CD14-positive monocyte (primary cell): ENCODE measurements around the gene KLF9. TPM values are rescaled to one million over a fixed set of nuclear protein-coding genes. Genes with fewer than 3 reads are reported as not detected.

Experiments
- DNase-seq, 3 donors: peaks; one replicate each; pipeline ENCODE4 v3.0.0-alpha.2; 2011 to 2022
- H2AFZ ChIP-seq: 2 replicates; pipeline ENCODE4 v1.6.0; 2012; ENCODE audit warnings: mild to moderate bottlenecking, low read depth, low read length, inconsistent platforms; ENCODE audit not compliant: insufficient read depth, poor library complexity, severe bottlenecking
- H3K27ac ChIP-seq, 2 donors: 1 replicate in 1 of 2; 2 replicates in 1 of 2; pipeline ENCODE4 v1.5.1; 2012 to 2013; ENCODE audit warnings: low read length in 2 of 2, control low read depth in 1 of 2, inconsistent platforms in 1 of 2, low read depth in 1 of 2, mild to moderate bottlenecking in 1 of 2
- H3K27me3 ChIP-seq, 2 donors: one replicate each; pipeline versions ENCODE4 v1.6.0 to v1.6.1; 2011 to 2013; ENCODE audit warnings: low read length in 2 of 2; ENCODE audit not compliant: control insufficient read depth in 2 of 2, insufficient read depth in 2 of 2
- H3K36me3 ChIP-seq, 2 donors: replicated peaks in 1 of 2; 1 replicate in 1 of 2; 2 replicates in 1 of 2; pipeline versions ENCODE4 v1.5.1 to v1.6.1; 2012 to 2013; ENCODE audit warnings: low read length in 2 of 2, control low read depth in 1 of 2, inconsistent platforms in 1 of 2, mild to moderate bottlenecking in 1 of 2; ENCODE audit not compliant: insufficient read depth in 2 of 2, control insufficient read depth in 1 of 2
- H3K4me1 ChIP-seq, 2 donors: 1 replicate in 1 of 2; 2 replicates in 1 of 2; pipeline versions ENCODE4 v1.5.1 to v1.6.1; 2012 to 2013; ENCODE audit warnings: low read length in 2 of 2, control low read depth in 1 of 2, inconsistent platforms in 1 of 2, mild to moderate bottlenecking in 1 of 2, moderate library complexity in 1 of 2; ENCODE audit not compliant: insufficient read depth in 2 of 2, control insufficient read depth in 1 of 2
- H3K4me2 ChIP-seq: replicated peaks from 2 replicates; pipeline ENCODE3; 2012; ENCODE audit warnings: low read length, moderate library complexity, mild to moderate bottlenecking; ENCODE audit not compliant: poor library complexity, severe bottlenecking; ENCODE audit errors: extremely low read depth
- H3K4me3 ChIP-seq, 3 experiments: fragments of 200-600 bp in 1 of 3; sonication (generic) in 1 of 3; replicated peaks in 1 of 3; 1 replicate in 2 of 3; 2 replicates in 1 of 3; pipeline ENCODE4 v1.5.1; 2011 to 2013; ENCODE audit warnings: low read length in 3 of 3, mild to moderate bottlenecking in 3 of 3, control low read depth in 2 of 3, low read depth in 2 of 3, inconsistent platforms in 1 of 3, moderate library complexity in 1 of 3
- H3K79me2 ChIP-seq: 2 replicates; pipeline ENCODE4 v1.6.0; 2012; ENCODE audit warnings: mild to moderate bottlenecking, control low read depth, inconsistent platforms, low read length, moderate library complexity; ENCODE audit not compliant: insufficient read depth
- H3K9ac ChIP-seq: 2 replicates; pipeline ENCODE4 v1.6.0; 2017; ENCODE audit warnings: low read length, mild to moderate bottlenecking; ENCODE audit not compliant: insufficient read depth, poor library complexity, severe bottlenecking
- H3K9me3 ChIP-seq, 2 donors: replicated peaks in 1 of 2; 1 replicate in 1 of 2; 2 replicates in 1 of 2; pipeline versions ENCODE4 v1.5.1 to v1.6.1; 2012 to 2013; ENCODE audit warnings: low read length in 2 of 2, control low read depth in 1 of 2; ENCODE audit not compliant: control insufficient read depth in 1 of 2, insufficient read depth in 1 of 2
- H4K20me1 ChIP-seq: 2 replicates; pipeline ENCODE4 v1.6.0; 2012; ENCODE audit warnings: mild to moderate bottlenecking, low read length, control low read depth, moderate library complexity; ENCODE audit not compliant: insufficient read depth
- H3K27ac Mint-ChIP-seq, 7 donors: one replicate each; pipeline ENCODE4 v1.8.0; 2020; ENCODE audit warnings: mild to moderate bottlenecking in 7 of 7, mixed read lengths in 7 of 7, moderate library complexity in 6 of 7, inconsistent platforms in 2 of 7
- H3K27me3 Mint-ChIP-seq, 3 donors: one replicate each; pipeline ENCODE4 v1.8.0; 2021 to 2022; ENCODE audit warnings: low read depth in 3 of 3, mild to moderate bottlenecking in 3 of 3, mixed read lengths in 3 of 3, moderate library complexity in 3 of 3, inconsistent platforms in 1 of 3
- H3K36me3 Mint-ChIP-seq, 2 donors: one replicate each; pipeline ENCODE4 v1.8.0; 2020; ENCODE audit warnings: mixed read lengths in 2 of 2, inconsistent platforms in 1 of 2, mild to moderate bottlenecking in 1 of 2
- H3K4me1 Mint-ChIP-seq: one replicate; pipeline ENCODE4 v1.8.0; 2020; ENCODE audit warnings: mild to moderate bottlenecking, mixed read lengths
- H3K4me3 Mint-ChIP-seq, 2 donors: one replicate each; pipeline ENCODE4 v1.8.0; 2020; ENCODE audit warnings: mild to moderate bottlenecking in 2 of 2, mixed read lengths in 2 of 2, moderate library complexity in 1 of 2
- H3K9me3 Mint-ChIP-seq, 7 donors: one replicate each; pipeline ENCODE4 v1.8.0; 2020 to 2022; ENCODE audit warnings: mixed read lengths in 7 of 7, mild to moderate bottlenecking in 6 of 7, moderate library complexity in 6 of 7, inconsistent platforms in 2 of 7
- WGBS: methylation state at CpG from one replicate; pipeline ENCODE4 v1.1.5; 2013; ENCODE audit warnings: missing lambda C conversion rate; ENCODE audit not compliant: insufficient coverage; 5-methylcytosine and 5-hydroxymethylcytosine counted together
- intact Hi-C, 2 donors: fragments of 100-400 bp; cut with micrococcal nuclease; formaldehyde crosslinking; loops; one replicate each; pipeline versions ENCODE4 v1.15.0 to v1.15.1; 2023
- polyA plus RNA-seq, 3 donors: library from polyadenylated mRNA; depleted of rRNA in 1 of 3; unstranded in 2 of 3; stranded (reverse) in 1 of 3; fragments of 300-500 nt in 2 of 3; fragments of >200 nt in 1 of 3; fragmentation: Illumina TruSeq in 2 of 3; gene quantifications; 1 replicate in 2 of 3; 2 replicates in 1 of 3; pipeline ENCODE4 v1.2.3, GENCODE V29; 2012 to 2021
- TF ChIP-seq, protein P1 (sequence below): fragments of 200-600 bp; IDR thresholded peaks from one replicate; pipeline ENCODE4 v1.8.0; 2022; ENCODE audit warnings: antibody characterized with exemption, mild to moderate bottlenecking

Gene KLF9
- polyA plus RNA-seq, 3 donors: 0.18 to 26.1 (median 0.72) TPM

DNA sequence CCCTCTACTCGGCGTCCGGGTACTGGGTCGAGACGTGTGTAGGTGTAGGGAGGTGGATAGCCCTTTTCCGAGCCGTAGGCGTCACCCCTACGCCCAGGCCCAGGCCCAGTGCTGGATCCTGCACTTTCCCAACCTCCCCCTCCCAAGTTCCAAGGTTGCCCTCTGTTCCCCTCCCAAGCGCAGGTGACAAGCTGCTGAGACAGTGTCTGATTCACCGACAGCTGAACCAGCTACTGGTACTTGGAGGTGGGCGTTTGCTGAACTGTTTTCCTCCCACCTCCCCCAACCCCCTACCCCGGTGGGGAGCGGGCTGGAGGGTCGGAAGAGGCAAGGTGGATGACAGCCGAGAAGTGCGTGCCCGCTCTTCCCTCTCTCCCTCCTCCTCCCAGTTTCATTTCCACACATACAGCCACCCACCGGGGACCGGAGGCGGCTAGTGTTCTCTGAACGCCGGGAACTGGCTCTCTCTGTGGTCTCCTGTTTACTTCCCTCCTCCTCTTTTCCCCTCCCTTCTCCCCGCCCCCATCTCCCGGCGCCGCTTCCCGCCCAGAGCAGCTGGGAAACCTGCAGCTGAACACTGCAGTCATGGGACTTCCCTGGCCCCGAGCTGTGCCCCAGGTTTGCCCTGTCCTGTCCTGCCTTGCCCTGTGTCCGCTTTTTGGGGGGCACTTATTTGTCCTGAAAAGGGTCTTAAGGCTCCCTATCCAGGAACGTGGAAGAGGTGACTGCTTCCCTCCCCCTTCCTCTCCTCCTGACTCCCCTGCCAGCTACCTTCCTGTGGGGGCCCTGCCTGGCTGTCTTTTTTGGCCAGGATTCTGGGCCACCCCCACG lies 6.2 kb upstream of the KLF9 start:
- Mint-ChIP-seq H3K4me1 (peaks cover 33% of the 10 kb centered on the region), H3K27ac (peak overlapping the region; percentile 99 to 100 (median 100)), H3K4me3 (peak overlapping the region; percentile 88 to 92), H3K36me3 (no peaks in the 10 kb centered on the region), H3K9me3 (peaks cover 0 to 1% (median 0%) of the 10 kb centered on the region in 7 donors), H3K27me3 (peaks cover 0 to 3% (median 2%) of the 10 kb centered on the region in 3 donors)
- peaks cover 34 to 44% of the 10 kb centered on the region in 2 donors for H3K4me1 ChIP-seq
- H3K27me3 ChIP-seq: no peaks in the 10 kb centered on the region
- WGBS: 0% methylated on average over 20 of the region's 32 CpGs
- peak overlapping the region; percentile 77 for H2AFZ ChIP-seq
- H3K27ac ChIP-seq: peak overlapping the region; percentile 97 to 99
- H3K9ac ChIP-seq: peak overlapping the region; percentile 89
- peak; percentile 34 to 71 (median 59) for DNase-seq
- no peaks in the 10 kb centered on the region for H3K36me3 ChIP-seq
- no peaks in the 10 kb centered on the region for H3K79me2 ChIP-seq
- H3K9me3 ChIP-seq: no peaks in the 10 kb centered on the region
- H3K4me3 ChIP-seq: peak overlapping the region; percentile 32 to 75 (median 54)
- TF ChIP-seq, protein P1, sequence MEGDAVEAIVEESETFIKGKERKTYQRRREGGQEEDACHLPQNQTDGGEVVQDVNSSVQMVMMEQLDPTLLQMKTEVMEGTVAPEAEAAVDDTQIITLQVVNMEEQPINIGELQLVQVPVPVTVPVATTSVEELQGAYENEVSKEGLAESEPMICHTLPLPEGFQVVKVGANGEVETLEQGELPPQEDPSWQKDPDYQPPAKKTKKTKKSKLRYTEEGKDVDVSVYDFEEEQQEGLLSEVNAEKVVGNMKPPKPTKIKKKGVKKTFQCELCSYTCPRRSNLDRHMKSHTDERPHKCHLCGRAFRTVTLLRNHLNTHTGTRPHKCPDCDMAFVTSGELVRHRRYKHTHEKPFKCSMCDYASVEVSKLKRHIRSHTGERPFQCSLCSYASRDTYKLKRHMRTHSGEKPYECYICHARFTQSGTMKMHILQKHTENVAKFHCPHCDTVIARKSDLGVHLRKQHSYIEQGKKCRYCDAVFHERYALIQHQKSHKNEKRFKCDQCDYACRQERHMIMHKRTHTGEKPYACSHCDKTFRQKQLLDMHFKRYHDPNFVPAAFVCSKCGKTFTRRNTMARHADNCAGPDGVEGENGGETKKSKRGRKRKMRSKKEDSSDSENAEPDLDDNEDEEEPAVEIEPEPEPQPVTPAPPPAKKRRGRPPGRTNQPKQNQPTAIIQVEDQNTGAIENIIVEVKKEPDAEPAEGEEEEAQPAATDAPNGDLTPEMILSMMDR: no peak
- no peaks in the 10 kb centered on the region for H4K20me1 ChIP-seq
- peak overlapping the region; percentile 84 for H3K4me2 ChIP-seq
- intact Hi-C loops: loop anchor here (1.0 to 10.0 kb wide), 5 partner anchors 8 to 182 kb away; no protein-coding TSS in a partner anchor

DNA sequence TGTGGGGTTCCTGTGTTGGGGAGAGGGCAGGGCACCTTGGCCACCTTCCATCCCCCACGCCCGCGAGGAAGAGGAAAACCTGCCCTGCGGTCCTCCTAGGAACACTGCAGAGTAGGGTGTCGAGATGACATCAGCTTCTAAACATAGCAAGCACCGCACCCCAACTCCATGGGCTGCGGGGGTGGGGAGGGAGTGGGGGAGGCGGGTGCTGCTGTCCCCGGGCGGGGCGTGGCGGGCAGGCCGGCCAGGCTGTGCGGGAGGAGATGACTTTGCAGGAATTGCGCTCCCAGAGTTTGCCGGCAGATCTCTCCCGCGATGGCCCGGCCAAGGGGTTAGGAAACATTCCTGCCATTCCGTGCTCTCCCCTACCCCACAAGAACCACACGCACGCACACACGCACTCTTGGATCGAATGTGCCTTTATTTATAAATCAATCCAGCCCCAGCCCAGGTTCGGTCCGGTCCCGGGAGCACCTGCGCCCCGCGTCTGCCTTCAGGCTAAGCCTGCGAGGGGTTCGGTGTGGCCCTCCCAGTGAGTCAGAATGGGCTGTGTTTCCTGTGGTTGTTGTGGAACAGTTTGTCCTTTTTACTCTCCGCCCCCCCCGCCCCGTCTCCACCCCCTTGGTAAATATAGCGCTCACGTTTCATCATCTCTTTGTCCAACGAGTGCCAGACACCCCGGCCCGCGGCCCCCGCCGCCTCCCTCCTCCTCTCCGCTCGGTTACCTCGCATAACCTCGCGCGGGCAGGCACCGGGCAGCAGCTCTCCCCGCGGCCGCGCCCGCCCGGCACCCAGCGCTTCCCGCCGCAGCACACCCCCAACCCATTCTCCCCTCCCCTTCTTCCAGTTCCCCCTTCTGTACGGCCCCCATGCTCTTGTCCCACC lies 5.3 kb upstream of the KLF9 start:
- TF ChIP-seq, protein P1: no peak
- Histone ChIP-seq H3K9me3 (no peaks in the 10 kb centered on the region), H2AFZ (peak overlapping the region; percentile 77), H3K4me1 (peaks cover 35 to 48% of the 10 kb centered on the region in 2 donors), H3K4me2 (peak overlapping the region; percentile 84), H3K36me3 (no peaks in the 10 kb centered on the region), H3K27me3 (no peaks in the 10 kb centered on the region), H3K79me2 (no peaks in the 10 kb centered on the region), H3K4me3 (peak overlapping the region; percentile 40 to 75 (median 54)), H4K20me1 (no peaks in the 10 kb centered on the region), H3K9ac (peak overlapping the region; percentile 89), H3K27ac (peak overlapping the region; percentile 97 to 99)
- Mint-ChIP-seq H3K9me3 (peaks cover 0 to 1% (median 0%) of the 10 kb centered on the region in 7 donors), H3K27me3 (peaks cover 0 to 3% (median 2%) of the 10 kb centered on the region in 3 donors), H3K4me1 (peaks cover 33% of the 10 kb centered on the region), H3K4me3 (peak overlapping the region; percentile 92 to 97), H3K36me3 (no peaks in the 10 kb centered on the region), H3K27ac (peak overlapping the region; percentile 99 to 100 (median 100))
- intact Hi-C loops: loop anchor here (1.0 to 10.0 kb wide), 5 partner anchors 7 to 183 kb away; no protein-coding TSS in a partner anchor
- WGBS: under 1% methylated on average over 35 of the region's 60 CpGs
- DNase-seq: peak; percentile 93 to 94 (median 94)
